H1 (cell line): ENCODE data around the gene OCEL1. TPM values are rescaled to one million over a fixed set of nuclear protein-coding genes. Genes with fewer than 3 reads are reported as not detected.

ENCODE experiments used
- CBX5 ChIP-seq: fragments of 300-800, 300-1000 bp; sonication (generic); IDR thresholded peaks from 2 replicates; pipeline ENCODE4 v1.7.1; 2016; ENCODE audit warnings: antibody characterized with exemption, low read length, low read depth
- SP2 ChIP-seq: IDR thresholded peaks from 2 replicates; pipeline ENCODE4 v1.6.1; 2012; ENCODE audit warnings: mild to moderate bottlenecking, low read length, inconsistent platforms
- SP4 ChIP-seq: IDR thresholded peaks from 2 replicates; pipeline ENCODE4 v1.6.1; 2012; ENCODE audit warnings: low read length, inconsistent platforms
- SUZ12 ChIP-seq: fragments of 200-600 bp; sonication (generic); IDR thresholded peaks from 2 replicates; pipeline ENCODE4 v1.6.1; 2012; ENCODE audit warnings: mild to moderate bottlenecking, inconsistent platforms, low read length, moderate library complexity, mixed read lengths
- polyA plus RNA-seq, 7 experiments: library from polyadenylated mRNA; depleted of rRNA in 3 of 7; stranded (reverse) in 5 of 7; unstranded in 2 of 7; fragments of >200 nt in 5 of 7; fragments of 200-250 nt in 2 of 7; gene quantifications; 1 replicate in 5 of 7; 2 replicates in 1 of 7; 4 replicates in 1 of 7; pipeline versions ENCODE4 v1.2.1 to v1.2.3, GENCODE V29; 2011 to 2013; ENCODE audit warnings: missing spikeins in 2 of 7, mixed read lengths in 2 of 7
- total RNA-seq: library from RNA; stranded (reverse); fragmentation: NEBNext Ultra II Directional; extraction: Animal tissue kit (Norgen Biotek cat#: 25700); gene quantifications from 2 replicates; pipeline ENCODE4 v1.2.1, GENCODE V29; 2021
- TF ChIP-seq, protein P1 (sequence below): IDR thresholded peaks from 2 replicates; pipeline ENCODE4 v1.6.1; 2012; ENCODE audit warnings: inconsistent platforms

Gene OCEL1
- total and polyA plus RNA-seq, 2 of the 8 experiments (the other 6 are each of a cell fraction or from before 2014, with no cell fraction given), result 13.3 to 32.6 TPM

DNA sequence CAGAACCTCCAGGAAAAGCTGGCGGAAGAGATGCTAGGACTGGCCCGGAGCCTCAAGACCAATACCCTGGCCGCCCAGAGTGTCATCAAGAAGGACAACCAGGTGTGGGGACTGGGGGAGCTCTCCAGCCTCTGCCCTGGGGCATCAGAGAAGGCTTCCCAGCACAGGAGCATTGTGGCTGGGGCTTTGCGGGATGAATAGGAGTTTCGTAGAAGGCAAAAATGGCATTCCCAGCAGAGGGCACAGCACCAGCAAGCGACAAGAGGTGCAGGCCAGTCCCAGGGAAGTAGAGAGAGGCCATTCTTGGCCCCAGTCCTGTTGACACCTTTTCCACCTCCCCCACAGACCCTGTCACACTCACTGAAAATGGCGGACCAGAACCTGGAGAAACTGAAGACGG is 6.7 kb upstream of the OCEL1 start (continued):
- TF ChIP-seq SUZ12 (no peak), SP2 (no peak), CBX5 (no peak), SP4 (no peak)
- TF ChIP-seq, protein P1, sequence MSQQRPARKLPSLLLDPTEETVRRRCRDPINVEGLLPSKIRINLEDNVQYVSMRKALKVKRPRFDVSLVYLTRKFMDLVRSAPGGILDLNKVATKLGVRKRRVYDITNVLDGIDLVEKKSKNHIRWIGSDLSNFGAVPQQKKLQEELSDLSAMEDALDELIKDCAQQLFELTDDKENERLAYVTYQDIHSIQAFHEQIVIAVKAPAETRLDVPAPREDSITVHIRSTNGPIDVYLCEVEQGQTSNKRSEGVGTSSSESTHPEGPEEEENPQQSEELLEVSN, result no peak
